ENCODE measurements around the gene PHAF1.
A peak's percentile ranks its signal among the peaks of the same experiment; 100 is the strongest.

PHAF1 gene

GRCh38 chr16:67155295-67156142 lies 45.8 kb downstream of the PHAF1 start:
- ChIA-PET CTCF (interaction anchor here (0.6 to 13.2 kb wide), 63 partner anchors 8 to 527 kb away, joined by 3 to 241 read pairs (median 7); partner anchors contain the start of genes CBFB, CES3, CES4A and EXOC3L1), POLR2A (interaction anchor here (0.5 to 1.1 kb wide), 4 partner anchors 18 to 141 kb away, joined by 3 to 6 read pairs (median 3); no protein-coding TSS in a partner anchor)
- no peak for DNase-seq (ENCODE audit: low read depth, low spot score)
- peak; percentile 85 for TF ChIP-seq CTCF (IDR thresholded peaks at IDR 0.05; ENCODE audit: insufficient read depth, low read length, missing control alignments)
- H3K4me3 ChIP-seq (ENCODE audit: low read depth, low read length), result peak overlapping the region; percentile 34

DNA sequence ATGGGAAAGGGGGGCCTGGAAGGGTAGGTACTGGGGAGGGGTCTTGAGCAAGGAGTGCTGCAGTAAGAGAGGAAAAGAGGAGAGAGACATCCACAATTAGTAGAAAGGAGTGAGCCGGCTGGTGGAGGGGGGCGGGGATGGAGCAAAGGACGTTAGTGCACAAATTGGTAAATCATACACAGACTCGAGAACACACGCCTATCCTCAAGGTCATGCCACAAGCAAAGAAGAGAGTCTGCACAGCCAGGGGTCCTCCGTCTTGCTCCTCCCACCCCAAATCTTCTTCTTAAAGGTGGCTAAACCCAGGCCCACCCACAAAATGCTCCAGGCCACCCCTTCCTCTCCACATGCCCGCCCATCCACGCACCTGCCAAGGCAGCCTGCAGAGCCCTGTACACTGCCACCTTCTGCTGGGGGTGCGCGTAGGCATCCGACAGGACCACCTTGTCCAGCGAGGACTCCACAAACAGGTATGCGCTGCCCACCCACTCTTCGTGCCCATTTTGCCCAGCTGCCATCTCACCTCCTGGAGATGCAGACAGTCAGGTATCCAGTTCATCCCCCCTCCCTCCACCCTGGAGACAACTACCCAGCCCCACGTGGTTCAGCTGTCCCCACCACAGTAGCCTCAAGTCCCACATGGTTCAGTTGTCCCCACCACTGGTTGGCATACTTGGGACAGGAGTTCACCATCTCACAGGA lies 46.6 kb downstream of the PHAF1 start:
- H3K4me3 ChIP-seq (ENCODE audit: low read depth, low read length), result no peak overlapping the region
- DNase-seq (ENCODE audit: low read depth, low spot score), result no peak
- ChIA-PET POLR2A (no interaction called here), CTCF (interaction anchor here (0.7 to 13.2 kb wide), 30 partner anchors 11 to 318 kb away, joined by 3 to 241 read pairs (median 8); partner anchors contain the start of genes CBFB, CES3, EXOC3L1 and HSF4)
- no peak for TF ChIP-seq CTCF (IDR thresholded peaks at IDR 0.05; ENCODE audit: insufficient read depth, low read length, missing control alignments)

DNA sequence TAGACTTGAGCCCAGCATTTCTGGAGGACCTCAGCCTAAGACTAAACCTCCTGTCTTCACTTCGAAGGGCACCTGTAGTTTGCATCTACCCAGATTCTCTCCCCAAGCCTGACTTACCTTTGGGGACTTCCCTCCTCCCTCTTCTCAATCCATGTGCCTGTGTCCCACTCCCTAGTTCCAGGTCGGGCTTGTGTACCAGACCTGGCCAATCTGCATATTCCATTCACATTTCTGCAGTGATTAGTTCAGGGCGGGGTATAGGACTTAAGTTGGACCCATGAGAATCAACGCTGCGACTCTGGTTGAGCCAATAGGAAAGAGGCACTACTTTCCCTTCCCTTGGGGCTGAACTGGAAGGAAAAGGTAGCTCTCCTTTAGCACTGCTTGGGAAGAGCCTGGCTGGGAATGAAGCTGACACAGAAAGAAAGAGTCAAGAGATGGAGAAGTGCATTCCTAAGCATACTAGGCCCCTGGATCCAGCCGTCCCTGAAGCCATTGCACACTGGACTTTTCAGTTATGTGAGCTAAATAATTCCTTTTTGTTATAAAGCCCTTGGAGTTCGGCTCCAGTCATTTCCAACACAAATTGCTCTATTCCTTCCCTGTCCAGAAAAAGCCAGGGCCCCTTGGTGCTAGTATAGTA lies 47.5 kb downstream of the PHAF1 start:
- ChIA-PET POLR2A (no interaction called here), CTCF (interaction anchor here (0.7 to 13.2 kb wide), 24 partner anchors 8 to 317 kb away, joined by 3 to 241 read pairs (median 5); partner anchors contain the start of genes CBFB, CES3 and NOL3)
- DNase-seq (ENCODE audit: low read depth, low spot score), result no peak
- H3K4me3 ChIP-seq (ENCODE audit: low read depth, low read length), result no peak overlapping the region
- no peak for TF ChIP-seq CTCF (IDR thresholded peaks at IDR 0.05; ENCODE audit: insufficient read depth, low read length, missing control alignments)

DNA sequence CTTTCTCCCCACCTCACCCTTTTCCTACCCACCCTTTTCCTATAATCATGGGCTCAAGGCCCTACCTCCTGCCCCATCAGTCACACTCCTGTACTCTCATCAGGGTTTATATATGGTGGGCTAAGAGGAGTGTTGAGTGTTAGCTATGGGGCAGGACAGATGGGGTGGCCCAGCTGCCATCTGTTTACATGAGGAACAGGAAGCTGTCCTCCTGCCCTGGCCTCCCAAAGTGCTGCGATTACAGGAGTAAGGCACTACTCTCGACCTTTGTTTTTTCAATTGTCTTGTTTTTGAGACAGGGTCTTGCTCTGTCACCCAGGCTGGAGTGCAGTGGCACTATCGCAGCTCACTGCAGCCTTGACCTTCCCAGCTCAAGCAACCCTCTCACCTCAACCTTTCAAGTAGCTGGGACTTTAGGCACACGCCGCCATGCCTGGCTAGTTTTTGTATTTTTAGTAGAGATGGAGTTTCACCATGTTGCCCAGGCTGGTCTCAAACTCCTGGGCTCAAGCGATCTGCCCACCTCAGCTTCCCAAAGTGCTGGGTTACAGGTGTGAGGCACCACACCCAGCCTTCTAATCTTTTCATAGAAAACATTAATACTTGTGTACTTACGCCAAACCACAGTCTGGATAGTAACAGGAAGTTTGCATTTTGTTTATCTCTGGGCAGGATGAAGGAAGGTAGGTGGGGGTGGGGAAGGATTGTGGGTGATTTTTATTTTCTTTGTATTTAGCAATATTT lies 48.3 kb downstream of the PHAF1 start:
- ChIA-PET POLR2A (no interaction called here), CTCF (interaction anchor here (0.9 to 13.2 kb wide), 23 partner anchors 9 to 316 kb away, joined by 3 to 241 read pairs (median 6); partner anchors contain the start of genes CES3, MATCAP1 and NOL3)
- no peak overlapping the region for H3K4me3 ChIP-seq (ENCODE audit: low read depth, low read length)
- no peak for DNase-seq (ENCODE audit: low read depth, low spot score)
- TF ChIP-seq CTCF (IDR thresholded peaks at IDR 0.05; ENCODE audit: insufficient read depth, low read length, missing control alignments), result no peak

GRCh38 chr16:67158637-67159600 lies 49.2 kb downstream of the PHAF1 start:
- peak overlapping the region; percentile 93 for H3K4me3 ChIP-seq (ENCODE audit: low read depth, low read length)
- no peak for DNase-seq (ENCODE audit: low read depth, low spot score)
- TF ChIP-seq CTCF (IDR thresholded peaks at IDR 0.05; ENCODE audit: insufficient read depth, low read length, missing control alignments), result no peak
- CTCF ChIA-PET, result interaction anchor here (1.0 to 13.2 kb wide), 14 partner anchors 8 to 200 kb away, joined by 3 to 241 read pairs (median 16); partner anchors contain the start of genes B3GNT9, CES3, MATCAP1 and NOL3
- POLR2A ChIA-PET, result interaction anchor here (0.8 kb wide), 1 partner anchor 73 kb away, joined by 3 read pairs; no protein-coding TSS in a partner anchor
